Transverse colon (tissue), 4 donors: ENCODE data around the gene FBH1. TPM values are rescaled to one million over a fixed set of nuclear protein-coding genes. Genes with fewer than 3 reads are reported as not detected.

Experiments used
- DNase-seq: peaks from one replicate; pipeline ENCODE4 v3.0.0-alpha.2; 2019
- H3K27ac ChIP-seq, 4 donors: fragments of 200-600 bp; sonication (generic); 2 replicates each; pipeline ENCODE4 v1.5.1; 2016 to 2018; ENCODE audit warnings: inconsistent platforms in 4 of 4
- H3K27me3 ChIP-seq: fragments of 200-600 bp; sonication (generic); 2 replicates; pipeline ENCODE4 v1.5.1; 2017; ENCODE audit warnings: inconsistent platforms
- H3K36me3 ChIP-seq, 4 donors: fragments of 200-600 bp; sonication (generic); 2 replicates each; pipeline ENCODE4 v1.5.1; 2017 to 2019; ENCODE audit warnings: inconsistent platforms in 4 of 4
- H3K4me1 ChIP-seq, 4 donors: fragments of 200-600 bp; sonication (generic); 2 replicates each; pipeline ENCODE4 v1.5.1; 2017 to 2020; ENCODE audit warnings: inconsistent platforms in 4 of 4
- H3K4me3 ChIP-seq, 4 donors: fragments of 200-600 bp; sonication (generic); 1 replicate in 1 of 4; 2 replicates in 3 of 4; pipeline versions ENCODE4 v1.5.1 to v1.6.1; 2017 to 2019; ENCODE audit warnings: inconsistent platforms in 4 of 4
- H3K9me3 ChIP-seq, 2 donors: fragments of 200-600 bp; sonication (generic); 2 replicates each; pipeline ENCODE4 v1.5.1; 2017 to 2019; ENCODE audit warnings: inconsistent platforms in 2 of 2
- CTCF ChIP-seq, 5 experiments: fragments of 200-600 bp in 3 of 5; fragments of 450-650 bp in 2 of 5; sonication (generic) in 3 of 5; IDR thresholded peaks; 1 replicate in 2 of 5; 2 replicates in 3 of 5; pipeline ENCODE4 v1.5.1; 2016 to 2017; ENCODE audit warnings: antibody characterized with exemption in 5 of 5, inconsistent platforms in 3 of 5, mild to moderate bottlenecking in 2 of 5, moderate library complexity in 1 of 5
- EP300 ChIP-seq: sonication (generic); formaldehyde crosslinking; IDR thresholded peaks from one replicate; pipeline ENCODE4 v1.6.1; 2017; ENCODE audit warnings: antibody characterized with exemption, low read depth
- POLR2A ChIP-seq: fragments of 450-650 bp; IDR thresholded peaks from one replicate; pipeline ENCODE4 v1.6.1; 2016; ENCODE audit warnings: antibody characterized with exemption, mild to moderate bottlenecking, moderate library complexity
- POLR2AphosphoS5 ChIP-seq, 3 donors: sonication (generic); formaldehyde crosslinking; IDR thresholded peaks; one replicate each; pipeline ENCODE4 v1.6.1; 2016; ENCODE audit warnings: antibody characterized with exemption in 3 of 3
- WGBS, 2 donors: methylation state at CpG; one replicate each; pipeline ENCODE4 v1.1.5; 2018; ENCODE audit warnings: low coverage in 1 of 2; 5-methylcytosine and 5-hydroxymethylcytosine counted together
- in situ Hi-C, 4 donors: fragments of 200-750 bp; cut with MboI; loops; one replicate each; pipeline versions ENCODE4 v1.15.0 to v1.15.1; 2017; ENCODE audit warnings: low sequenced_read_pairs in 3 of 4, low pct_ligation_motif_present in 1 of 4, low pct_unique_long_range_greater_than_20kb in 1 of 4
- intact Hi-C: fragments of 100-400 bp; cut with DNase I; formaldehyde crosslinking; loops from one replicate; pipeline ENCODE4 v1.15.1; 2023; ENCODE audit warnings: low total_unique reads
- total RNA-seq, 4 donors: library from RNA; depleted of rRNA; stranded (reverse); fragments of >200 nt; gene quantifications; one replicate each; pipeline ENCODE4 v1.1.0, GENCODE V29; 2016

The FBH1 gene
- total RNA-seq, 4 donors from 2014 or later, result 101 to 143 (median 120) TPM

GRCh38 chr10:5977471-5978229 lies 87.6 kb downstream of the FBH1 start, which contains the start of gene IL15RA:
TSS of gene IL15RA (minus strand) at chr10:5977543. CDS start at chr10:5977492, 51 bp downstream.
- intact Hi-C loops (no loop called here), in situ Hi-C loops (no loop called here)
- no peaks in the 10 kb centered on the region for H3K9me3 ChIP-seq
- H3K4me1 ChIP-seq, result peaks cover 17 to 41% (median 19%) of the 10 kb centered on the region in 4 donors
- TF ChIP-seq POLR2AphosphoS5 (IDR thresholded peaks at IDR 0.05) (peak; percentile 46 to 82 (median 63)), POLR2A (peak; percentile 71), CTCF (IDR thresholded peaks at IDR 0.05) (peak in 4 of 5 experiments; percentile 7 to 32 (median 17)), EP300 (no peak)
- peak within 1 kb of the TSS; percentile 92 to 98 (median 94) for H3K27ac ChIP-seq
- WGBS, 2 donors, result 3% methylated on average over 6 of the region's 80 CpGs; no CpG with 5 or more reads in 1 of the 2 donors
- no peaks in the 10 kb centered on the region for H3K27me3 ChIP-seq
- no peaks in the 10 kb centered on the region for H3K36me3 ChIP-seq
- peak; percentile 90 for DNase-seq
- H3K4me3 ChIP-seq, result peak within 1 kb of the TSS; percentile 75 to 95 (median 85)

GRCh38 chr10:5978230-5978489 lies 88.1 kb downstream of the FBH1 start:
- H3K36me3 ChIP-seq, result no peaks in the 10 kb centered on the region
- peak overlapping the region; percentile 92 to 98 (median 94) for H3K27ac ChIP-seq
- 17 to 20% methylated on average over 2 to 6 of the region's 6 CpGs for WGBS, 2 donors
- H3K9me3 ChIP-seq, result no peaks in the 10 kb centered on the region
- intact Hi-C loops (no loop called here), in situ Hi-C loops (no loop called here)
- H3K4me1 ChIP-seq, result peaks cover 15 to 36% (median 18%) of the 10 kb centered on the region in 4 donors
- no peaks in the 10 kb centered on the region for H3K27me3 ChIP-seq
- TF ChIP-seq EP300, result no peak
- TF ChIP-seq POLR2AphosphoS5 (IDR thresholded peaks at IDR 0.05), result no peak
- no peak for TF ChIP-seq CTCF (IDR thresholded peaks at IDR 0.05)
- no peak for TF ChIP-seq POLR2A
- no peak for DNase-seq
- peak overlapping the region; percentile 75 to 95 (median 85) for H3K4me3 ChIP-seq

DNA sequence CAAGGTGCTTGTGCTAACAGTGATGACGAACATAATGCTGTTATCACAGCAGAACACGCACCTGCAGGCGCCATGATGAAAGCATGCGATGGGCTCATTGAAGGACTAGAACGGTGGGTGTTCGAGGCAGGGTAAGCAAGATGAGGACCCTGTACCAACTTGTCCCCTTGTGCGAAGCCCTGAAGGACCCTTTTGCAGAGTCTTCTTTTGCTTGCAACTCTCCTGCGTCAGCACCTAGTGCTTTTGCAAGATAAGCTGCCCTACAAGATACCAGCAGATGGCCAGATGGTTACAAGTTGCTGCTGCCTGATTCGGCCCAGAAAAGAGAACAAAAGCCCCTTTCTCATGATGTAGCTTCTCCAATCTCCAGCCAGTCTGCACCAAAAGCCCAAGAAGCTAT lies 91.5 kb downstream of the FBH1 start:
- Histone ChIP-seq H3K27ac (no peak overlapping the region), H3K27me3 (no peaks in the 10 kb centered on the region), H3K9me3 (no peaks in the 10 kb centered on the region), H3K36me3 (no peaks in the 10 kb centered on the region), H3K4me3 (no peak overlapping the region), H3K4me1 (peaks cover 0 to 9% (median 2%) of the 10 kb centered on the region in 4 donors)
- in situ Hi-C loops, result no loop called here
- TF ChIP-seq POLR2AphosphoS5 (IDR thresholded peaks at IDR 0.05) (no peak), POLR2A (no peak), CTCF (IDR thresholded peaks at IDR 0.05) (no peak), EP300 (no peak)
- intact Hi-C loops, result no loop called here
- DNase-seq, result no peak
- whole genome bisulfite sequencing, 2 donors, result 90 to 95% methylated on average over 4 to 9 of the region's 9 CpGs

GRCh38 chr10:5983774-5984173 lies 93.7 kb downstream of the FBH1 start:
- H3K4me3 ChIP-seq, result no peak overlapping the region
- no peak for DNase-seq
- peaks cover 0 to 13% (median 0%) of the 10 kb centered on the region in 4 donors for H3K4me1 ChIP-seq
- H3K9me3 ChIP-seq, result no peaks in the 10 kb centered on the region
- H3K27me3 ChIP-seq, result no peaks in the 10 kb centered on the region
- in situ Hi-C loops, result no loop called here
- WGBS, 2 donors, result 74 to 80% methylated on average over 1 to 9 of the region's 9 CpGs
- intact Hi-C loops, result no loop called here
- H3K36me3 ChIP-seq, result no peaks in the 10 kb centered on the region
- TF ChIP-seq POLR2A (no peak), CTCF (IDR thresholded peaks at IDR 0.05) (no peak), POLR2AphosphoS5 (IDR thresholded peaks at IDR 0.05) (peak in 2 of 3 donors; percentile 12 to 19)
- H3K27ac ChIP-seq, result peak overlapping the region; percentile 7 to 51 (median 21)
